SHP77 (cell line): ENCODE data around the gene DESI2.

ENCODE experiments used
- DNase-seq, 2 experiments: peaks; one replicate each; lab custom pipeline; 2025; lab: John Stamatoyannopoulos, UW

DESI2 gene

GRCh38 chr1:244755673-244756072 lies 102.7 kb downstream of the DESI2 start:
- DNase-seq: no peak

- no peak for DNase-seq
Observed at GRCh38 chr1:244757091-244757939, 104.4 kb downstream of the DESI2 start.
